H1 (cell line): ENCODE results near the gene C12orf56.

Experiments used
- ATF2 ChIP-seq: IDR thresholded peaks from 2 replicates; pipeline ENCODE4 v1.6.1; 2012; ENCODE audit warnings: low read length, inconsistent platforms
- BACH1 ChIP-seq: IDR thresholded peaks from 2 replicates; pipeline ENCODE4 v1.6.1; 2012; ENCODE audit warnings: low read length, improper control_type of control experiment
- CEBPB ChIP-seq: IDR thresholded peaks from 2 replicates; pipeline ENCODE4 v1.6.1; 2012; ENCODE audit warnings: low read depth, low read length
- CTCF ChIP-seq, 3 experiments: IDR thresholded peaks; 1 replicate in 2 of 3; 2 replicates in 1 of 3; pipeline versions ENCODE4 v1.5.1 to v1.6.1; 2011; ENCODE audit warnings: low read length in 3 of 3, mild to moderate bottlenecking in 3 of 3, inconsistent platforms in 2 of 3, low read depth in 1 of 3, moderate library complexity in 1 of 3; ENCODE audit not compliant: insufficient read depth in 1 of 3; ENCODE audit errors: control extremely low read depth in 1 of 3
- EP300 ChIP-seq, 2 experiments: IDR thresholded peaks; 1 replicate in 1 of 2; 2 replicates in 1 of 2; pipeline ENCODE4 v1.6.1; 2011 to 2012; ENCODE audit warnings: low read depth in 2 of 2, low read length in 2 of 2, mild to moderate bottlenecking in 2 of 2, borderline replicate concordance in 1 of 2, inconsistent platforms in 1 of 2, moderate library complexity in 1 of 2
- EZH2 ChIP-seq: fragments of 200-600 bp; sonication (generic); IDR thresholded peaks from 2 replicates; pipeline ENCODE4 v1.7.1; 2012; ENCODE audit warnings: low read depth, mild to moderate bottlenecking, moderate library complexity, low read length, inconsistent platforms; ENCODE audit not compliant: severe bottlenecking
- JUND ChIP-seq: IDR thresholded peaks from 2 replicates; pipeline ENCODE4 v1.6.1; 2011; ENCODE audit warnings: mild to moderate bottlenecking, improper control_type of control experiment, low read length
- POLR2AphosphoS5 ChIP-seq: IDR thresholded peaks from 2 replicates; pipeline ENCODE4 v1.6.1; 2011; ENCODE audit warnings: low read depth, low read length
- RAD21 ChIP-seq, 2 experiments: IDR thresholded peaks in 1 of 2; conservative IDR thresholded peaks in 1 of 2; 2 replicates each; pipeline ENCODE4 v1.6.1; 2011; ENCODE audit warnings: low read depth in 2 of 2, low read length in 2 of 2, improper control_type of control experiment in 1 of 2, inconsistent platforms in 1 of 2, mild to moderate bottlenecking in 1 of 2, moderate library complexity in 1 of 2
- SP1 ChIP-seq: IDR thresholded peaks from 2 replicates; pipeline ENCODE4 v1.6.1; 2011; ENCODE audit warnings: low read depth, low read length
- SRF ChIP-seq: IDR thresholded peaks from 2 replicates; pipeline ENCODE4 v1.6.1; 2011; ENCODE audit warnings: mild to moderate bottlenecking, low read depth, low read length, moderate library complexity

GRCh38 chr12:64265839-64266238 is 124.7 kb downstream of the C12orf56 start:
- TF ChIP-seq SP1, result no peak
- no peak for TF ChIP-seq CEBPB
- no peak for TF ChIP-seq SRF
- no peak for TF ChIP-seq POLR2AphosphoS5
- TF ChIP-seq CTCF (IDR thresholded peaks at IDR 0.05; ENCODE audit: control extremely low read depth in 1 of 3, insufficient read depth in 1 of 3, low read depth in 1 of 3, low read length in 3 of 3), result no peak
- TF ChIP-seq RAD21 (IDR thresholded peaks at IDR 0.05 in 1 of 2, conservative IDR thresholded peaks at IDR 0.05 in 1 of 2; ENCODE audit: low read depth in 2 of 2, low read length in 2 of 2), result no peak
- no peak for TF ChIP-seq ATF2
- TF ChIP-seq EZH2, result no peak
- TF ChIP-seq BACH1, result no peak
- no peak for TF ChIP-seq JUND
- no peak for TF ChIP-seq EP300 (IDR thresholded peaks at IDR 0.05; ENCODE audit: borderline replicate concordance in 1 of 2, low read depth in 2 of 2, low read length in 2 of 2)
